ENCODE data around the gene FCSK. TPM values are rescaled to one million over a fixed set of nuclear protein-coding genes. Genes with fewer than 3 reads are reported as not detected.
A peak's percentile ranks its signal among the peaks of the same experiment; 100 is the strongest.
"Not testable (repeated sequence)": the region's sequence is repeated elsewhere in the genome, so short reads cannot be mapped to it uniquely, and the experiment has no call there.

The FCSK gene
- total RNA-seq (2014; rRNA removed; shearing (Covaris generic)): 3.9 and 4.9 TPM in 2 replicates
- polyA plus RNA-seq (2015; cell fraction: cytosol; rRNA removed): 2.7 and 3.1 TPM in 2 replicates
- polyA plus RNA-seq (2015; cell fraction: nucleus; rRNA removed): 21.0 and 24.1 TPM in 2 replicates

- peak; percentile 83 for DNase-seq (ENCODE audit: low read depth)
Observed at GRCh38 chr16:70454222-70455034, at the start of gene FCSK. Gene FCSK, plus strand, starts transcription at chr16:70454595. Its CDS starts 8,596 bp downstream, at chr16:70463191.

DNA sequence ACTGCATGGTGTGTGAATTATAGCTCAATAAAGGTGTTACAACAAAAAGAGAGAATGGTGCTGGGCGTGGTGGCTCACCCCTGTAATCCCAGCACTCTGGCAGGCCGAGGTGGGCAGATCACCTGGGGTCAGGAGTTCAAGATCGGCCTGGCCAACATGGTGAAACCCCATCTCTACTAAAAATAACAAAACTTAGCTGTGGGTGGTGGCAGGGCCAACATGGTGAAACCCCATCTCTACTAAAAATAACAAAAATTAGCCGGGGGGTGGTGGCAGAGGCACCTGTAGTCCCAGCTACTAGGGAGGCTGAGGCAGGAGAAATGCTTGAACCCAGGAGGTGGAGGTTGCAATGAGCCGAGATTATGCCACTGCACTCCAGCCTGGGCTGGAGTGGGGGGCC, 48.3 kb upstream of the FCSK start:
- DNase-seq (ENCODE audit: low read depth): not testable (repeated sequence)

DNA sequence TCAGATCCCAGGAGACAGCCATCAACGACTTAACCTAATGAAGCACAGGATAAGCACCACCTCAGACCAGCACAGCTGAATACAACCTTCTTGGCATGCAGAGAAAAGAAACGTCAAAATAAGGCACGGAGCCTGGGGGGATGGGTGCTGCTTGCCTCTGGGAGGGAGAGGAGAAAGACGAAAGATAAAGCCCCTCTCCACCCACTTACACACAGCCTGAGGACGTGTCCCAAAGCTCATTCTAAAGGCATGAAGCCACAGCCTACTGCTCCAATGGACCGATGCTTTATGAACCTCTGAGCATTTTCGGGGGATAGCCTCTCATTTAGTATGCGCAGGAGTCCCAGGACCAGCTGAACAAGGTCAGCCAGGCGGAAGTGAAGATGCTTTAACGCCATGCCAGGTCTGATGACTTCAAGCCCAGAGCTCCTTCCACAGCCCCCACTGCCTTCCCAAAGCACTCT, 46.6 kb upstream of the FCSK start:
- no peak for DNase-seq (ENCODE audit: low read depth)

GRCh38 chr16:70410734-70411133, 43.7 kb upstream of the FCSK start:
- no peak for DNase-seq (ENCODE audit: low read depth)

GRCh38 chr16:70412385-70412784, 42.0 kb upstream of the FCSK start:
- no peak for DNase-seq (ENCODE audit: low read depth)

- not testable (repeated sequence) for DNase-seq (ENCODE audit: low read depth)
Observed at GRCh38 chr16:70413572-70413971, 40.8 kb upstream of the FCSK start.

DNA sequence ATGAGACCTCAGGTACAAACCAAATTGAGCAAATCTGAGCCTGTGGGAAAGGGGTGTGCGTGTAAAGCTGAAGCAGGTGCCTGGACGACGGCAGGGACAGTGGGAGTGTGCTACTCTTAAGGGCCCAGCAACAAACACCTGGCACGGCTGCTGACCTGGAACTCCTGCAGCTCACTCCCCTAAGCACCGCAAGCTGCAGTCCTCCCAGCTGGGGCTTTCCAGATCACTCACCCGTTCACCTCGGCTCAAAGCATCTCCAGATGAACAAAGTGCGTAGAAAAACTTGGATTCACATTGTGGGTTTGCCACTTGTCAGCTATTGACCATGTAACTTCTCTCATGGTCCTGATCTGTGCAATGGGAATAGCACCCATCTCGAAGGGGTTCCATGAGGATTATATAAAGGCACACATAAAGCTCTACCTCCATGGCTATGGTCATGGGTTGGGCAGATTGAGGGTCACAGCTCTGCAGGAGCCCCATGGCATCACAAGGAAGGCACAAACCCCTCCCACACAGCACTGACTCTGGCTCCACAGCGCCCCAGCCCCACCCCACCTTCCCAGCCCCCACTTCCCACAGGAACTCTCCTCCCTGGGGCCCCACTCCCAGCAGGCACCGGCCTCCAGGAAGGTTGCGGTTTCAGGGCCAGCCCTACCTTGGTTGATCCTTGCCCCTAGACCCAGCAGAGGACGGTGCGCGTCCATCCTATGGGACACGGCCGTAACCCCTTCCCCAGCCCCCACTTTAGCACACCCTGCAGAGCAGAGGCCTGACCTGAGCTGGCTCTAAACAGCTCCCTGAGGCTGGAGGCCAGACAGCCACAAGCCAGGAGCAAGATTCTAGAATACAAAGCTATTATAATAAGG, 37.4 kb upstream of the FCSK start:
- no peak for DNase-seq (ENCODE audit: low read depth)

DNA sequence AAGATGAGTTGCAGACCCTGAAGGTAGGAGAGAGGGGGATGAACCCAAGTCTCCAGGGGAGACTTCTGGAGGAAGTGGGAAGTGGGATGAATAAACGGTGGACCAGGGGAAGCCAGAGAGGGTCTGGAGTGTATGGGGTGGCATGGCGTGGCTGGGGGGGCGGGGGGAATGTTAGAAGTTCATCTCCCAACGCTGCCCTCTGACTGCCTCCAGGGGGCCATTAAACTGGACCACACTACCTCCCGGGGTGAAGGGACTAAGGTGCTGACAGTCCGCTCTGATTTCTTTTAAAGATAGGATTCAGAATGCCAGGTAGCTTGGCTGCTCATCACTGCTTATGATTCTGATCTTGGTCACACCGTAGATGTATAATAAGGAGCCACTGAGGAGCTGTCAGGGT, 36.7 kb upstream of the FCSK start:
- no peak for DNase-seq (ENCODE audit: low read depth)

- no peak for DNase-seq (ENCODE audit: low read depth)
Observed at GRCh38 chr16:70418274-70418992, 36.0 kb upstream of the FCSK start.

- no peak for DNase-seq (ENCODE audit: low read depth)
Observed at GRCh38 chr16:70418993-70419318, 35.4 kb upstream of the FCSK start.

- no peak for DNase-seq (ENCODE audit: low read depth)
Observed at GRCh38 chr16:70419384-70420327, 34.7 kb upstream of the FCSK start.

DNA sequence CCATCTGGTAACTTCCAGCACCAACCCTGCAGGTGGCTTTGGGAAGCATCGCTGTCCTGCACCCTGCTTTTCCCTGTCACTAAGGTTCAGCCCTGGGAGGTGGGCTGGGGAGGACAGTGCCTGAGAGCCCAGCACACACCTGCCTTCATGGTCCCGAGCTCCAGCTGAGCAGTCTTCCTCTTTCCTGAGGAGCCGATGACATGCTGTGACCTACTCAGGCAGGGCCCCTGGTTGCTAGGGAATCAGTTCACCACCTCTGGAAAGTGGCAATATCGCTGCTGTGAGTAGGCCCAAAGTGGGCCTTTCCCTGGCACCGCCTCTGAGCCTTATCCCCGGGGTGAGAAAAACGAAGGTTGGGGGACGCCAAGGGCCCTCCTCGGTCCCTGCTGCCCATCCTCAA, 33.4 kb upstream of the FCSK start:
- no peak for DNase-seq (ENCODE audit: low read depth)

DNA sequence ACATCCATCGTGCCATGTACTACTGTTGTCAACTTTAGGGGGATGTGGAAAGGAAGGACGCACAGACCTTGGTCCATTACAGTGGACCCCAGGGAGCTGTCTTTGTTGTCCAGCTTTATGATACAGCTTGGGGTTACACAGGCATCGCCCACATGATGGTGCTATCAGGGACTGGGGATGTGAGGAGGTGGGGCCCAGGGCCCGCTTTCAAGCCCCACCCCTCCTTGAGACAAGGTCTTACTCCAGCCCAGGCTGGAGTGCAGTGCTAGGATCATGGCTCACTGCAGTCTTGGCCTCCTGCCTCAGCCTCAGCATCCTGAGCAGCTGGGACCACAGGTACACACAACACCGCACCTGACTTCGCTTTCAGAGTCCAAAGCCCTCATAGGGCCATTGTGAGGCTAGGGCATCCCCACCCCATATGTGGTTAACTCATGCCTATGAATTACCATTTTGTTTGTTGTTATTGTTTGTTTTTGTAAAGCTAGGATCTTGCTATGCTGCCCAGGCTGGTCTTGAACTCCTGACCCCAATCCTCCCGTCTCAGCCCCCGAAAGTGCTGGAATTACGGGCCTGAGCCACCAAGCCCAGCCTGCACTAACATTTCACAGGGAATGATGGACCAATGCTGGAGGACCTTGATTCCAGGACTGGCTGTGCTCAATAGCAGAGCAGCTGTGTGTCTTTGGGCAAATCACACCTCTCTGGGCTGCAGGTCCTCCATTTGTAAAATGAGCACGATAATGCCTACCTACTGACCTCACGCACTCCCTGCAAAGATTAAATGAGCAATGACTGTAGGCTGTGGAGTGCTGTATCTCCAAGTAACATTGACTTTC, 32.7 kb upstream of the FCSK start:
- no peak for DNase-seq (ENCODE audit: low read depth)

GRCh38 chr16:70422543-70422942, 31.9 kb upstream of the FCSK start:
- no peak for DNase-seq (ENCODE audit: low read depth)

GRCh38 chr16:70427786-70428177, 26.6 kb upstream of the FCSK start:
- DNase-seq (ENCODE audit: low read depth): no peak

- peak; percentile 95 for DNase-seq (ENCODE audit: low read depth)
Observed at GRCh38 chr16:70428178-70428998, 26.0 kb upstream of the FCSK start.

GRCh38 chr16:70429888-70430666, 24.3 kb upstream of the FCSK start:
- DNase-seq (ENCODE audit: low read depth): no peak
